WTC11 (cell line): ENCODE measurements around the gene KIF2C. TPM values are rescaled to one million over a fixed set of nuclear protein-coding genes. Genes with fewer than 3 reads are reported as not detected.
"Not testable (repeated sequence)": the region's sequence is repeated elsewhere in the genome, so short reads cannot be mapped to it uniquely, and the experiment has no call there.

Source experiments
- ATAC-seq: fragments of 200-7000 bp; cut with Tn5 transposase; 2 replicates; pipeline ENCODE4 v1.10.0; 2021; ENCODE audit warnings: mild to moderate bottlenecking, moderate library complexity
- CTCF ChIA-PET: fragments of 300-600 bp; sonication (Branson Sonifier 250); formaldehyde crosslinking; loops from one replicate; lab custom pipeline; 2021; ENCODE audit warnings: antibody characterized with exemption; lab: Charles Lee
- POLR2A ChIA-PET: fragments of 350-600 bp; sonication (Branson Sonifier 250); formaldehyde crosslinking; loops from one replicate; lab custom pipeline; 2021; ENCODE audit warnings: antibody characterized with exemption; lab: Charles Lee
- DNase-seq: peaks from one replicate; pipeline ENCODE4 v3.0.0; 2021; ENCODE audit warnings: low spot score
- H3K27ac Mint-ChIP-seq: 2 replicates; pipeline ENCODE4 v1.8.0; 2021; ENCODE audit warnings: mixed read lengths
- H3K27me3 Mint-ChIP-seq: 2 replicates; pipeline ENCODE4 v1.8.0; 2021; ENCODE audit warnings: low read depth, mild to moderate bottlenecking, moderate library complexity, mixed read lengths
- H3K36me3 Mint-ChIP-seq: 2 replicates; pipeline ENCODE4 v1.8.0; 2021; ENCODE audit warnings: mixed read lengths
- H3K4me1 Mint-ChIP-seq: 2 replicates; pipeline ENCODE4 v1.8.0; 2022; ENCODE audit warnings: mixed read lengths
- H3K4me3 Mint-ChIP-seq: 2 replicates; pipeline ENCODE4 v1.8.0; 2021; ENCODE audit warnings: mild to moderate bottlenecking, moderate library complexity, mixed read lengths
- H3K9me3 Mint-ChIP-seq: 2 replicates; pipeline ENCODE4 v1.8.0; 2021; ENCODE audit warnings: mixed read lengths
- AR ChIP-seq: fragments of 250-450 bp; sonication (Bioruptor Pico); IDR thresholded peaks from 2 replicates; pipeline ENCODE4 v1.9.0; 2021; ENCODE audit warnings: mild to moderate bottlenecking
- ATF6 ChIP-seq: sonication (generic); formaldehyde crosslinking; IDR thresholded peaks from 2 replicates; pipeline ENCODE4 v1.8.1; 2023; ENCODE audit warnings: mild to moderate bottlenecking, missing genetic modification reagents
- E2F4 ChIP-seq: sonication (generic); formaldehyde crosslinking; IDR thresholded peaks from 2 replicates; pipeline ENCODE4 v1.8.1; 2022; ENCODE audit warnings: low read depth, mild to moderate bottlenecking, moderate library complexity, missing genetic modification reagents, borderline replicate concordance
- ELF4 ChIP-seq: sonication (generic); formaldehyde crosslinking; IDR thresholded peaks from 2 replicates; pipeline ENCODE4 v1.8.1; 2022; ENCODE audit warnings: low read depth, mild to moderate bottlenecking, moderate library complexity, missing genetic modification reagents
- ERG ChIP-seq: fragments of 250-450 bp; sonication (Bioruptor Pico); IDR thresholded peaks from 2 replicates; pipeline ENCODE4 v1.8.0; 2021; ENCODE audit warnings: mild to moderate bottlenecking
- ETV6 ChIP-seq: sonication (generic); formaldehyde crosslinking; IDR thresholded peaks from 2 replicates; pipeline ENCODE4 v1.8.1; 2022; ENCODE audit warnings: mild to moderate bottlenecking, missing genetic modification reagents
- FOXJ3 ChIP-seq: sonication (generic); formaldehyde crosslinking; IDR thresholded peaks from 2 replicates; pipeline ENCODE4 v1.9.0; 2021; ENCODE audit warnings: missing genetic modification reagents, mild to moderate bottlenecking, borderline replicate concordance
- MLX ChIP-seq: sonication (generic); formaldehyde crosslinking; IDR thresholded peaks from 2 replicates; pipeline ENCODE4 v1.8.1; 2023; ENCODE audit warnings: mild to moderate bottlenecking, missing genetic modification reagents, moderate library complexity
- NFE2L1 ChIP-seq: sonication (generic); formaldehyde crosslinking; IDR thresholded peaks from 2 replicates; pipeline ENCODE4 v1.8.1; 2023; ENCODE audit warnings: missing genetic modification reagents
- NFYB ChIP-seq: sonication (generic); formaldehyde crosslinking; conservative IDR thresholded peaks from 2 replicates; pipeline ENCODE4 v1.8.0; 2022; ENCODE audit warnings: low read depth, missing genetic modification reagents
- NR2C2 ChIP-seq: sonication (generic); formaldehyde crosslinking; IDR thresholded peaks from 2 replicates; pipeline ENCODE4 v1.8.0; 2022; ENCODE audit warnings: mild to moderate bottlenecking, missing genetic modification reagents
- NR3C1 ChIP-seq: sonication (generic); formaldehyde crosslinking; conservative IDR thresholded peaks from 2 replicates; pipeline ENCODE4 v1.8.1; 2023; ENCODE audit warnings: low read depth, mild to moderate bottlenecking, missing genetic modification reagents
- PRDM15 ChIP-seq: sonication (generic); formaldehyde crosslinking; IDR thresholded peaks from 2 replicates; pipeline ENCODE4 v1.8.0; 2022; ENCODE audit warnings: missing genetic modification reagents
- RORB ChIP-seq: fragments of 250-450 bp; sonication (Bioruptor Pico); IDR thresholded peaks from 2 replicates; pipeline ENCODE4 v1.9.0; 2021; ENCODE audit warnings: mild to moderate bottlenecking
- SMAD3 ChIP-seq: sonication (generic); formaldehyde crosslinking; IDR thresholded peaks from 2 replicates; pipeline ENCODE4 v1.8.0; 2022; ENCODE audit warnings: missing genetic modification reagents, mild to moderate bottlenecking, borderline replicate concordance
- SOX15 ChIP-seq: fragments of 250-450 bp; sonication (Bioruptor Pico); IDR thresholded peaks from 2 replicates; pipeline ENCODE4 v1.9.0; 2021; ENCODE audit warnings: mild to moderate bottlenecking
- TEAD4 ChIP-seq: sonication (generic); formaldehyde crosslinking; IDR thresholded peaks from 2 replicates; pipeline ENCODE4 v1.8.0; 2022; ENCODE audit warnings: mild to moderate bottlenecking, missing genetic modification reagents
- ZNF138 ChIP-seq: sonication (generic); formaldehyde crosslinking; conservative IDR thresholded peaks from 2 replicates; pipeline ENCODE4 v1.8.1; 2022; ENCODE audit warnings: mild to moderate bottlenecking, moderate library complexity, missing genetic modification reagents
- ZNF396 ChIP-seq: fragments of 250-450 bp; sonication (Bioruptor Pico); IDR thresholded peaks from 2 replicates; pipeline ENCODE4 v1.8.0; 2021; ENCODE audit warnings: mild to moderate bottlenecking, moderate library complexity, borderline replicate concordance
- total RNA-seq: library from RNA; stranded (reverse); gene quantifications from 3 replicates; pipeline ENCODE4 v1.2.3, GENCODE V29; 2021

The KIF2C gene
- total RNA-seq, 1 experiment from 2014 or later: 93.8 TPM

GRCh38 chr1:44757420-44757819 lies 17.8 kb downstream of the KIF2C start (continued):
- no peak for TF ChIP-seq E2F4 (CRISPR knock-in tag)
- no peak for TF ChIP-seq ETV6 (CRISPR knock-in tag)
- TF ChIP-seq NR3C1 (CRISPR knock-in tag): no peak
- TF ChIP-seq PRDM15 (CRISPR knock-in tag): no peak
- no peak for TF ChIP-seq SMAD3 (CRISPR knock-in tag)
- no peak for TF ChIP-seq SOX15 (CRISPR knock-in tag)
- no peak for TF ChIP-seq ATF6 (CRISPR knock-in tag)
- TF ChIP-seq ZNF396 (CRISPR knock-in tag): no peak
- no peak for TF ChIP-seq MLX (CRISPR knock-in tag)
- TF ChIP-seq ZNF138 (CRISPR knock-in tag): no peak
- no peak for TF ChIP-seq NFYB (CRISPR knock-in tag)
- TF ChIP-seq ELF4 (CRISPR knock-in tag): no peak

- Mint-ChIP-seq H3K4me3 (no peak overlapping the region), H3K9me3 (no peaks in the 10 kb centered on the region)
- CTCF ChIA-PET: no interaction called here
Observed at GRCh38 chr1:44759077-44759476, 19.4 kb downstream of the KIF2C start.

GRCh38 chr1:44760876-44761275 lies 21.2 kb downstream of the KIF2C start:
- H3K27ac Mint-ChIP-seq: peak overlapping the region; percentile 42; the same call in 1 of the 2 replicates
- TF ChIP-seq AR (CRISPR knock-in tag) (no peak), FOXJ3 (CRISPR knock-in tag) (no peak), TEAD4 (no peak), RORB (CRISPR knock-in tag) (no peak), ERG (CRISPR knock-in tag) (no peak)
- no peak overlapping the region for H3K4me3 Mint-ChIP-seq
- no peak for ATAC-seq
- H3K4me1 Mint-ChIP-seq: no peaks in the 10 kb centered on the region
- ChIA-PET POLR2A (no interaction called here), CTCF (no interaction called here)
- no peaks in the 10 kb centered on the region for H3K27me3 Mint-ChIP-seq
- H3K36me3 Mint-ChIP-seq: peaks cover 77% of the 10 kb centered on the region
- no peaks in the 10 kb centered on the region for H3K9me3 Mint-ChIP-seq
- DNase-seq: no peak

More at GRCh38 chr1:44759077-44759476, 19.4 kb downstream of the KIF2C start:
- H3K36me3 Mint-ChIP-seq: peaks cover 84% of the 10 kb centered on the region
- DNase-seq (no peak), ATAC-seq (no peak)
- POLR2A ChIA-PET: interaction anchor here (1.4 kb wide), 1 partner anchor 16 kb away, joined by 4 read pairs; the partner anchor contains the start of gene RPS8
- H3K27ac Mint-ChIP-seq: no peak overlapping the region
- H3K4me1 Mint-ChIP-seq: no peaks in the 10 kb centered on the region
- H3K27me3 Mint-ChIP-seq: no peaks in the 10 kb centered on the region
- TF ChIP-seq NR2C2 (CRISPR knock-in tag): no peak
- no peak for TF ChIP-seq NFE2L1 (CRISPR knock-in tag)

- ATAC-seq, H3K27ac Mint-ChIP-seq, H3K27me3 Mint-ChIP-seq, H3K4me3 Mint-ChIP-seq, H3K9me3 Mint-ChIP-seq, DNase-seq, H3K4me1 Mint-ChIP-seq: not testable (repeated sequence)
- POLR2A ChIA-PET: interaction anchor here (0.7 to 1.4 kb wide), 2 partner anchors 9 to 20 kb away, joined by 3 to 5 read pairs; partner anchors contain the start of gene RPS8
- peaks cover 52% of the 10 kb centered on the region for H3K36me3 Mint-ChIP-seq
- CTCF ChIA-PET: interaction anchor here (1.1 kb wide), 1 partner anchor 47 kb away, joined by 4 read pairs; no protein-coding TSS in a partner anchor
Observed at GRCh38 chr1:44766421-44766820, 26.8 kb downstream of the KIF2C start.
